Measurements from ENCODE around the gene BAZ1B. TPM values are rescaled to one million over a fixed set of nuclear protein-coding genes. Genes with fewer than 3 reads are reported as not detected.

The BAZ1B gene
- total and polyA plus RNA-seq, 4 donors, result 8.6 to 31.3 (median 21.5) TPM

- peaks cover 0 to 4% (median 0%) of the 10 kb centered on the region in 4 donors for H3K4me1 ChIP-seq (ENCODE audit: control insufficient read depth in 4 of 4, insufficient read depth in 4 of 4, low read length in 3 of 4)
- H3K27ac ChIP-seq (ENCODE audit: low read depth in 1 of 2, low read length in 2 of 2), result no peak overlapping the region
- DNase-seq (ENCODE audit: low spot score), result no peak
- H3K4me3 ChIP-seq (ENCODE audit: low read depth in 1 of 3, low read length in 3 of 3), result no peak overlapping the region
- peaks cover 14 to 44% (median 28%) of the 10 kb centered on the region in 4 donors for H3K36me3 ChIP-seq (ENCODE audit: control insufficient read depth in 4 of 4, insufficient read depth in 3 of 4, low read depth in 1 of 4, low read length in 3 of 4)
- WGBS, result 97% methylated on average over 10 of the region's 10 CpGs
- no peaks in the 10 kb centered on the region for H3K9me3 ChIP-seq (ENCODE audit: control insufficient read depth in 4 of 4, low read length in 3 of 4)
- no peak overlapping the region for H3K9ac ChIP-seq (ENCODE audit: low read depth in 1 of 2, low read length in 2 of 2)
- H3K27me3 ChIP-seq (ENCODE audit: control insufficient read depth in 4 of 4, insufficient read depth in 4 of 4, low read length in 3 of 4), result no peaks in the 10 kb centered on the region
- TF ChIP-seq FOXA1 (IDR thresholded peaks at IDR 0.05) (no peak), CTCF (IDR thresholded peaks at IDR 0.05; ENCODE audit: low read depth, low read length, missing input control) (no peak), RAD21 (IDR thresholded peaks at IDR 0.05) (no peak), TAF1 (conservative IDR thresholded peaks at IDR 0.05) (no peak), REST (IDR thresholded peaks at IDR 0.05) (no peak), FOXA2 (IDR thresholded peaks at IDR 0.05) (no peak), RXRA (IDR thresholded peaks at IDR 0.05) (no peak), MAX (IDR thresholded peaks at IDR 0.05) (no peak), GABPA (IDR thresholded peaks at IDR 0.05 in 1 of 2, conservative IDR thresholded peaks at IDR 0.05 in 1 of 2) (no peak), NR2F2 (IDR thresholded peaks at IDR 0.05) (no peak), HNF4A (conservative IDR thresholded peaks at IDR 0.05) (no peak), ZBTB33 (IDR thresholded peaks at IDR 0.05) (no peak), SP1 (IDR thresholded peaks at IDR 0.05) (no peak), YY1 (IDR thresholded peaks at IDR 0.05) (no peak), JUND (IDR thresholded peaks at IDR 0.05) (no peak), EGR1 (IDR thresholded peaks at IDR 0.05; ENCODE audit: low read depth in 2 of 2) (no peak), HNF4G (IDR thresholded peaks at IDR 0.05) (no peak)
- TF ChIP-seq, protein P1, sequence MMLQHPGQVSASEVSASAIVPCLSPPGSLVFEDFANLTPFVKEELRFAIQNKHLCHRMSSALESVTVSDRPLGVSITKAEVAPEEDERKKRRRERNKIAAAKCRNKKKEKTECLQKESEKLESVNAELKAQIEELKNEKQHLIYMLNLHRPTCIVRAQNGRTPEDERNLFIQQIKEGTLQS (IDR thresholded peaks at IDR 0.05), result no peak
Observed at GRCh38 chr7:73570977-73571376, 48.9 kb upstream of the BAZ1B start.

All from liver (tissue), 9 donors.